Liver (tissue), 9 donors: ENCODE results near the gene PDE10A. TPM values are rescaled to one million over a fixed set of nuclear protein-coding genes. Genes with fewer than 3 reads are reported as not detected.

Source experiments
- DNase-seq: peaks from one replicate; pipeline ENCODE4 v3.0.0-alpha.2; 2017; ENCODE audit warnings: low spot score
- H3K27ac ChIP-seq, 2 donors: one replicate each; pipeline ENCODE4 v1.7.0; 2013; ENCODE audit warnings: inconsistent platforms in 2 of 2, low read length in 2 of 2, control low read depth in 1 of 2, low read depth in 1 of 2, mild to moderate bottlenecking in 1 of 2
- H3K27me3 ChIP-seq, 4 donors: one replicate each; pipeline versions ENCODE4 v1.6.1 to v1.7.0; 2013; ENCODE audit warnings: low read length in 3 of 4, inconsistent platforms in 1 of 4, mild to moderate bottlenecking in 1 of 4, moderate library complexity in 1 of 4; ENCODE audit not compliant: control insufficient read depth in 4 of 4, insufficient read depth in 4 of 4
- H3K36me3 ChIP-seq, 4 donors: one replicate each; pipeline versions ENCODE4 v1.6.1 to v1.7.0; 2013; ENCODE audit warnings: low read length in 3 of 4, mild to moderate bottlenecking in 3 of 4, low read depth in 1 of 4, moderate library complexity in 1 of 4; ENCODE audit not compliant: control insufficient read depth in 4 of 4, insufficient read depth in 3 of 4
- H3K4me1 ChIP-seq, 4 donors: one replicate each; pipeline versions ENCODE4 v1.6.1 to v1.7.0; 2013; ENCODE audit warnings: low read length in 3 of 4, mild to moderate bottlenecking in 3 of 4, moderate library complexity in 1 of 4; ENCODE audit not compliant: control insufficient read depth in 4 of 4, insufficient read depth in 4 of 4
- H3K4me3 ChIP-seq, 3 donors: one replicate each; pipeline versions ENCODE4 v1.6.1 to v1.7.0; 2013; ENCODE audit warnings: low read length in 3 of 3, control low read depth in 1 of 3, low read depth in 1 of 3, mild to moderate bottlenecking in 1 of 3
- H3K9ac ChIP-seq, 2 donors: one replicate each; pipeline ENCODE4 v1.7.0; 2013; ENCODE audit warnings: low read length in 2 of 2, mild to moderate bottlenecking in 2 of 2, moderate library complexity in 2 of 2, control low read depth in 1 of 2, low read depth in 1 of 2
- H3K9me3 ChIP-seq, 4 donors: one replicate each; pipeline versions ENCODE4 v1.6.1 to v1.7.0; 2013; ENCODE audit warnings: low read length in 3 of 4; ENCODE audit not compliant: control insufficient read depth in 4 of 4
- ATF3 ChIP-seq: IDR thresholded peaks from 2 replicates; pipeline ENCODE4 v1.6.1; 2016; ENCODE audit warnings: antibody characterized with exemption
- CTCF ChIP-seq: fragments of 150-350 bp; IDR thresholded peaks from 2 replicates; pipeline ENCODE4 v1.5.1; 2017; ENCODE audit warnings: improper control_type of control experiment, low read depth, low read length; ENCODE audit not compliant: missing input control
- EGR1 ChIP-seq, 2 donors: IDR thresholded peaks; 2 replicates each; pipeline ENCODE4 v1.6.1; 2016 to 2018; ENCODE audit warnings: antibody characterized with exemption in 2 of 2, low read depth in 2 of 2
- FOXA1 ChIP-seq: IDR thresholded peaks from 2 replicates; pipeline ENCODE4 v1.6.1; 2016; ENCODE audit warnings: antibody characterized with exemption
- FOXA2 ChIP-seq: IDR thresholded peaks from 2 replicates; pipeline ENCODE4 v1.6.1; 2016; ENCODE audit warnings: antibody characterized with exemption
- GABPA ChIP-seq, 2 donors: IDR thresholded peaks in 1 of 2; conservative IDR thresholded peaks in 1 of 2; 2 replicates each; pipeline ENCODE4 v1.6.1; 2016; ENCODE audit warnings: antibody characterized with exemption in 2 of 2, mild to moderate bottlenecking in 1 of 2, moderate library complexity in 1 of 2
- HNF4A ChIP-seq, 2 donors: conservative IDR thresholded peaks; 2 replicates each; pipeline ENCODE4 v1.6.1; 2016; ENCODE audit warnings: antibody characterized with exemption in 2 of 2, mild to moderate bottlenecking in 2 of 2
- HNF4G ChIP-seq: IDR thresholded peaks from 2 replicates; pipeline ENCODE4 v1.6.1; 2016; ENCODE audit warnings: antibody characterized with exemption
- JUND ChIP-seq, 2 donors: IDR thresholded peaks; 2 replicates each; pipeline ENCODE4 v1.6.1; 2016; ENCODE audit warnings: antibody characterized with exemption in 2 of 2
- MAX ChIP-seq: IDR thresholded peaks from 2 replicates; pipeline ENCODE4 v1.6.1; 2016; ENCODE audit warnings: antibody characterized with exemption
- NR2F2 ChIP-seq: IDR thresholded peaks from 2 replicates; pipeline ENCODE4 v1.6.1; 2016; ENCODE audit warnings: antibody characterized with exemption
- RAD21 ChIP-seq, 2 donors: IDR thresholded peaks; 2 replicates each; pipeline ENCODE4 v1.6.1; 2016; ENCODE audit warnings: antibody characterized with exemption in 2 of 2, mild to moderate bottlenecking in 2 of 2
- REST ChIP-seq: IDR thresholded peaks from 2 replicates; pipeline ENCODE4 v1.6.1; 2016; ENCODE audit warnings: antibody characterized with exemption, mild to moderate bottlenecking
- RXRA ChIP-seq, 2 donors: IDR thresholded peaks; 2 replicates each; pipeline ENCODE4 v1.6.1; 2017 to 2018; ENCODE audit warnings: antibody characterized with exemption in 2 of 2, mild to moderate bottlenecking in 1 of 2
- SP1 ChIP-seq: IDR thresholded peaks from 2 replicates; pipeline ENCODE4 v1.6.1; 2018; ENCODE audit warnings: antibody characterized with exemption, mild to moderate bottlenecking
- TAF1 ChIP-seq: conservative IDR thresholded peaks from 2 replicates; pipeline ENCODE4 v1.6.1; 2016; ENCODE audit warnings: antibody characterized with exemption, mild to moderate bottlenecking
- YY1 ChIP-seq: IDR thresholded peaks from 2 replicates; pipeline ENCODE4 v1.6.1; 2016; ENCODE audit warnings: antibody characterized with exemption, mild to moderate bottlenecking
- polyA plus RNA-seq, 2 donors: library from polyadenylated mRNA; stranded (reverse) in 1 of 2; unstranded in 1 of 2; fragments of 200-250 nt in 1 of 2; fragments of >200 nt in 1 of 2; fragmentation: Nextera tagmentation in 1 of 2; extraction: Ambion mirVana in 1 of 2; gene quantifications; one replicate each; pipeline versions ENCODE4 v1.2.1 to v1.2.3, GENCODE V29; 2013 to 2015
- total RNA-seq, 2 donors: library from RNA; depleted of rRNA; stranded (reverse); fragments of >200 nt; gene quantifications; one replicate each; pipeline ENCODE4 v1.2.3, GENCODE V29; 2014
- donor health status: healthy.
- donor health status: healthy.
- donor health status: healthy.
- donor health status: healthy.
- donor health status: healthy.

Gene PDE10A
- total and polyA plus RNA-seq, 4 donors, result 0.20 to 1.7 (median 0.47) TPM

- TF ChIP-seq RAD21 (IDR thresholded peaks at IDR 0.05) (no peak), CTCF (no peak), NR2F2 (no peak), FOXA1 (no peak)
Observed at GRCh38 chr6:165701005-165701404, 38.0 kb upstream of the PDE10A start (continued).

GRCh38 chr6:165698868-165699267 lies 35.8 kb upstream of the PDE10A start:
- no peak for TF ChIP-seq YY1
- no peak for TF ChIP-seq JUND (IDR thresholded peaks at IDR 0.05)
- no peak for TF ChIP-seq FOXA2
- TF ChIP-seq EGR1 (IDR thresholded peaks at IDR 0.05; ENCODE audit: low read depth in 2 of 2), result no peak
- no peak for TF ChIP-seq TAF1
- no peak for TF ChIP-seq GABPA (IDR thresholded peaks at IDR 0.05 in 1 of 2, conservative IDR thresholded peaks at IDR 0.05 in 1 of 2)
- TF ChIP-seq HNF4G, result no peak
- no peak for TF ChIP-seq ATF3
- TF ChIP-seq FOXA1, result no peak
- TF ChIP-seq REST, result no peak
- no peak for TF ChIP-seq NR2F2
- TF ChIP-seq SP1, result no peak
- no peak for TF ChIP-seq MAX
- no peak for TF ChIP-seq HNF4A (conservative IDR thresholded peaks at IDR 0.05)
- no peak for TF ChIP-seq CTCF
- TF ChIP-seq RXRA (IDR thresholded peaks at IDR 0.05), result no peak
- Histone ChIP-seq H3K36me3 (no peaks in the 10 kb centered on the region), H3K27me3 (no peaks in the 10 kb centered on the region), H3K9me3 (no peaks in the 10 kb centered on the region), H3K27ac (no peak overlapping the region), H3K4me1 (no peaks in the 10 kb centered on the region), H3K9ac (no peak overlapping the region), H3K4me3 (no peak overlapping the region)
- DNase-seq, result no peak
